ENCODE measurements around the gene STING1. TPM values are rescaled to one million over a fixed set of nuclear protein-coding genes. Genes with fewer than 3 reads are reported as not detected.
A peak's percentile ranks its signal among the peaks of the same experiment; 100 is the strongest.
"Not testable (repeated sequence)": the region's sequence is repeated elsewhere in the genome, so short reads cannot be mapped to it uniquely, and the experiment has no call there.

The STING1 gene
- total RNA-seq (100 to 1,000 TPM in 1 of 9 donors, 10 to 100 TPM in 8; 32.4 to 119 (median 57.9) TPM), polyA plus RNA-seq (10 to 100 TPM; 20.4 to 25.9 TPM)
- long read RNA-seq, donor 1, transcript TMEM173-201 (8 exons, 1,771 nt) = major isoform, 24 of 61 reads
- long read RNA-seq, donor 1, partial matches to known transcripts = 14 of 61 reads
- long read RNA-seq, donor 1, other reads (novel, unspliced or antisense) = 19 of 61 reads
- long read RNA-seq, donor 2, transcript TMEM173-201 (8 exons, 1,771 nt) = major isoform, 122 of 192 reads
- long read RNA-seq, donor 2, partial matches to known transcripts = 25 of 192 reads
- long read RNA-seq, donor 2, other reads (novel, unspliced or antisense) = 40 of 192 reads
- long read RNA-seq, donor 3, transcript TMEM173-201 (8 exons, 1,771 nt) = major isoform, 17 of 32 reads
- long read RNA-seq, donor 3, partial matches to known transcripts = 5 of 32 reads
- long read RNA-seq, donor 3, other reads (novel, unspliced or antisense) = 9 of 32 reads

GRCh38 chr5:139482050-139482889 lies at the start of gene STING1:
TSS of gene STING1 (minus strand) at chr5:139482758. CDS start at chr5:139481704, 1,054 bp downstream.
- 1 to 3% (median 2%) methylated on average over 11 to 19 of the region's 19 CpGs for WGBS, 4 donors
- Histone ChIP-seq H3K27ac (peak within 1 kb of the TSS; percentile 86 to 98 (median 92)), H3K4me3 (peak within 1 kb of the TSS; percentile 35 to 81 (median 62)), H3K36me3 (peaks cover 0 to 39% (median 33%) of the 10 kb centered on the region in 9 donors), H3K4me1 (peaks cover 0 to 77% (median 43%) of the 10 kb centered on the region in 12 donors), H3K9me3 (no peaks in the 10 kb centered on the region), H3K27me3 (no peaks in the 10 kb centered on the region)
- DNase-seq (peak; percentile 84 to 92 (median 86)), ATAC-seq (peak; percentile 52 to 77 (median 72))
- intact Hi-C loops (cut with DNase I) = loop anchor here in 6 of 10 donors (2.0 to 10.0 kb wide), 6 partner anchors 21 to 47 kb away; partner anchors contain the start of gene DNAJC18 (in 3 of the 6)
- TF ChIP-seq POLR2A (IDR thresholded peaks at IDR 0.05) = peak in 1 of 2 donors; percentile 25
- no peak for TF ChIP-seq CTCF (IDR thresholded peaks at IDR 0.05)

- TF ChIP-seq CTCF (IDR thresholded peaks at IDR 0.05) = no peak
- no peak for TF ChIP-seq POLR2A (IDR thresholded peaks at IDR 0.05)
- H3K27me3 ChIP-seq = no peaks in the 10 kb centered on the region
- H3K9me3 ChIP-seq = no peaks in the 10 kb centered on the region
- H3K4me3 ChIP-seq = no peak overlapping the region
- no peak overlapping the region for H3K27ac ChIP-seq
- WGBS, 4 donors = 82 to 95% (median 91%) methylated on average over 3 of the region's 3 CpGs
- H3K4me1 ChIP-seq = no peaks in the 10 kb centered on the region
- ATAC-seq = no peak
- H3K36me3 ChIP-seq = no peaks in the 10 kb centered on the region
- DNase-seq = no peak
- intact Hi-C loops (cut with DNase I) = no loop called here
These were observed 49.2 kb upstream of the STING1 start for GRCh38 chr5:139531772-139532169.

GRCh38 chr5:139530079-139530478 lies 47.5 kb upstream of the STING1 start:
- ATAC-seq; intact Hi-C loops (cut with DNase I); H3K36me3 ChIP-seq; H3K4me3 ChIP-seq; H3K9me3 ChIP-seq; H3K4me1 ChIP-seq; H3K27ac ChIP-seq; H3K27me3 ChIP-seq; DNase-seq: not testable (repeated sequence)
- 91 to 100% (median 98%) methylated on average over 2 of the region's 2 CpGs for WGBS, 4 donors

- intact Hi-C loops (cut with DNase I); H3K36me3 ChIP-seq; DNase-seq; H3K27me3 ChIP-seq; H3K4me3 ChIP-seq; H3K9me3 ChIP-seq; H3K27ac ChIP-seq; ATAC-seq; H3K4me1 ChIP-seq: not testable (repeated sequence)
- 96 to 99% (median 97%) methylated on average over 8 of the region's 8 CpGs for WGBS, 4 donors
These were observed 46.1 kb upstream of the STING1 start for GRCh38 chr5:139528695-139529094.

GRCh38 chr5:139527896-139528467 lies 45.4 kb upstream of the STING1 start:
- H3K4me1 ChIP-seq; H3K36me3 ChIP-seq; H3K9me3 ChIP-seq; H3K4me3 ChIP-seq; H3K27me3 ChIP-seq; intact Hi-C loops (cut with DNase I); H3K27ac ChIP-seq; DNase-seq; ATAC-seq: not testable (repeated sequence)
- 50 to 63% (median 58%) methylated on average over 7 of the region's 7 CpGs for WGBS, 4 donors

GRCh38 chr5:139527090-139527470 lies 44.5 kb upstream of the STING1 start:
- H3K27me3 ChIP-seq; H3K9me3 ChIP-seq; H3K4me3 ChIP-seq; H3K27ac ChIP-seq; H3K4me1 ChIP-seq; DNase-seq; ATAC-seq; H3K36me3 ChIP-seq; intact Hi-C loops (cut with DNase I): not testable (repeated sequence)
- 72 to 82% (median 76%) methylated on average over 2 of the region's 2 CpGs for WGBS, 4 donors

- H3K4me3 ChIP-seq; H3K4me1 ChIP-seq; H3K9me3 ChIP-seq; ATAC-seq; DNase-seq; intact Hi-C loops (cut with DNase I); H3K27ac ChIP-seq; H3K36me3 ChIP-seq; H3K27me3 ChIP-seq: not testable (repeated sequence)
- 87 to 93% (median 88%) methylated on average over 20 to 22 of the region's 22 CpGs for WGBS, 4 donors
These were observed 43.9 kb upstream of the STING1 start for GRCh38 chr5:139526309-139527089.

Measured in heart left ventricle (tissue), 16 donors.